Endodermal cell (in vitro differentiated cells): ENCODE measurements around the gene NEDD4L. TPM values are rescaled to one million over a fixed set of nuclear protein-coding genes. Genes with fewer than 3 reads are reported as not detected.
A peak's percentile ranks its signal among the peaks of the same experiment; 100 is the strongest.

Experiments
- DNase-seq: peaks from one replicate; pipeline ENCODE4 v3.0.0-alpha.2; 2017
- H3K27ac ChIP-seq: 2 replicates; pipeline ENCODE4 v1.5.1; 2013; ENCODE audit warnings: mild to moderate bottlenecking, low read depth, low read length, moderate library complexity
- H3K27me3 ChIP-seq: 2 replicates; pipeline ENCODE4 v1.6.1; 2013; ENCODE audit warnings: mild to moderate bottlenecking, low read length, moderate library complexity; ENCODE audit not compliant: insufficient read depth, control insufficient read depth, poor library complexity, severe bottlenecking
- H3K36me3 ChIP-seq: 2 replicates; pipeline ENCODE4 v1.7.0; 2013; ENCODE audit warnings: mild to moderate bottlenecking, low read length, moderate library complexity; ENCODE audit not compliant: control insufficient read depth, insufficient read depth
- H3K4me1 ChIP-seq: one replicate; pipeline ENCODE4 v1.7.0; 2013; ENCODE audit warnings: low read length; ENCODE audit not compliant: control insufficient read depth, insufficient read depth
- H3K4me3 ChIP-seq: 2 replicates; pipeline ENCODE4 v1.5.1; 2013; ENCODE audit warnings: mild to moderate bottlenecking, low read length, moderate library complexity
- H3K9ac ChIP-seq: 2 replicates; pipeline ENCODE4 v1.6.1; 2013; ENCODE audit warnings: mild to moderate bottlenecking, low read length, moderate library complexity; ENCODE audit not compliant: poor library complexity, severe bottlenecking; ENCODE audit errors: extremely low read depth
- H3K9me3 ChIP-seq: 2 replicates; pipeline ENCODE4 v1.6.1; 2013; ENCODE audit warnings: mild to moderate bottlenecking, low read length, moderate library complexity; ENCODE audit not compliant: control insufficient read depth
- H3K27ac Mint-ChIP-seq: 2 replicates; pipeline ENCODE4 v1.8.0; 2020; ENCODE audit warnings: mixed read lengths
- H3K27me3 Mint-ChIP-seq: 2 replicates; pipeline ENCODE4 v1.8.0; 2021; ENCODE audit warnings: mild to moderate bottlenecking, mixed read lengths; ENCODE audit not compliant: insufficient read depth
- H3K36me3 Mint-ChIP-seq: 2 replicates; pipeline ENCODE4 v1.8.0; 2020; ENCODE audit warnings: low read depth, mixed read lengths
- H3K4me1 Mint-ChIP-seq: 2 replicates; pipeline ENCODE4 v1.8.0; 2020; ENCODE audit warnings: mixed read lengths
- H3K4me3 Mint-ChIP-seq: 2 replicates; pipeline ENCODE4 v1.8.0; 2020; ENCODE audit warnings: mild to moderate bottlenecking, moderate library complexity, mixed read lengths
- H3K9me3 Mint-ChIP-seq: 2 replicates; pipeline ENCODE4 v1.8.0; 2020; ENCODE audit warnings: mild to moderate bottlenecking, mixed read lengths
- CTCF ChIP-seq: fragments of 200-600 bp; sonication (generic); conservative IDR thresholded peaks from 2 replicates; pipeline ENCODE4 v1.5.0; 2021; ENCODE audit warnings: antibody characterized with exemption, mild to moderate bottlenecking
- WGBS, 2 experiments: methylation state at CpG; one replicate each; pipeline versions ENCODE4 v1.1.5 to v1.1.7; 2013; ENCODE audit warnings: missing lambda C conversion rate in 2 of 2, mixed read lengths in 1 of 2; ENCODE audit not compliant: insufficient coverage in 1 of 2, insufficient read length in 1 of 2; 5-methylcytosine and 5-hydroxymethylcytosine counted together
- total RNA-seq, 2 donors: library from RNA; stranded (reverse); fragmentation: NEBNext Ultra II Directional in 1 of 2; extraction: Animal tissue kit (Norgen Biotek cat#: 25700) in 1 of 2; gene quantifications; 2 replicates in 1 of 2; 3 replicates in 1 of 2; pipeline ENCODE4 v1.2.1, GENCODE V29; 2021

The NEDD4L gene
- total RNA-seq, 2 donors from 2014 or later, result 70.5 to 75.3 TPM

GRCh38 chr18:58257461-58257860, 213.4 kb downstream of the NEDD4L start:
- Mint-ChIP-seq H3K4me1 (peaks cover 11% of the 10 kb centered on the region), H3K36me3 (peaks cover 3% of the 10 kb centered on the region), H3K9me3 (no peaks in the 10 kb centered on the region), H3K4me3 (no peak overlapping the region), H3K27ac (no peak overlapping the region), H3K27me3 (no peaks in the 10 kb centered on the region)
- no peaks in the 10 kb centered on the region for H3K27me3 ChIP-seq
- TF ChIP-seq CTCF, result no peak
- no peak overlapping the region for H3K27ac ChIP-seq
- H3K4me3 ChIP-seq, result no peak overlapping the region
- H3K4me1 ChIP-seq, result no peaks in the 10 kb centered on the region
- H3K9me3 ChIP-seq, result no peaks in the 10 kb centered on the region
- no peak for DNase-seq
- H3K36me3 ChIP-seq, result no peaks in the 10 kb centered on the region
- no peak overlapping the region for H3K9ac ChIP-seq
- WGBS, 2 experiments, result 92 to 95% methylated on average over 9 of the region's 9 CpGs

- Mint-ChIP-seq H3K27me3 (no peaks in the 10 kb centered on the region), H3K4me1 (peaks cover 23% of the 10 kb centered on the region)
These were observed 214.8 kb downstream of the NEDD4L start for GRCh38 chr18:58258692-58259342.

DNA sequence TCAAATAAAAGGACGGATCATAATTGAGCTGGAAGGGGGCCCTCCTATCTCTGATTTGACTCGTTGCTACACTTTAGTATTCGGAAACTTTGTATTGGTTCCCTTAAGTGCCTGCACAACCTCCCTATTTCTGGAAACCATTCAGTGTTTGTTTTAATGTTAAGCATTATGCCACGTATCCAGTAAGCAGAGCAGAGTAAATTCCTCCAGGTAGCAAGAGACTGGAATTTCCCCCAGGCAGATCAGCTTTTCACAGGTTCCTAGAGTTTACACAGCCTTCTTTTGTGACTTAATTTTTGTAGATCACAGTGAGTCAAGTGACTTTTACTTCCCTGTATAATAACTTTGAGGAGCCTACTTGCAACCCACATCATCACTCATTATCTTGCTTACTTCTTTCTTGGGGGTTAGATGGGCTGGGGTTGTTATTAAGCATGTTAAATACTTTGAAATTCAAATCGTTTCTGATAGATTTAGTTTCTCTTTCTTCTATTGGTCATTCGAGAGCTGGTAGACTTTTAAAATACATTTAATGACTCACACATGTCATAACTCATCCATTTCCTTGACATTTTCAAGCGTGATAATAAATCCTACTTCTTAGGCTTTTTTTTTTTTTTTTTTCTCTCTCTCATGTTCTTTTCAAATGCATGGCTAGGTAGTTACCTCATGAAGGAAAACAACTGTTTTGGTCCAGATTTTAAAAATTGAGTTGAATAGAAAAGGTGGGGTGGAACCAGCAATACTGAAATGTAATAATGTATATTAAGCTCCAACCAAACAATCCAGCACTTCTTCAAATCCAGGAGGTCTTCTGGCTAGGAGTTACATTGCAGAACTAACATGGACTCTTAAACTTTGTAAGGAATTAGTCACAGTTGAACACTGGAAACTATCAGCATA, 219.3 kb downstream of the NEDD4L start:
- DNase-seq, result peak; percentile 50
- Histone ChIP-seq H3K4me3 (no peak overlapping the region), H3K27me3 (no peaks in the 10 kb centered on the region), H3K27ac (no peak overlapping the region), H3K9me3 (no peaks in the 10 kb centered on the region), H3K4me1 (no peaks in the 10 kb centered on the region), H3K9ac (no peak overlapping the region), H3K36me3 (no peaks in the 10 kb centered on the region)
- no peak for TF ChIP-seq CTCF
- H3K9me3 Mint-ChIP-seq, result no peaks in the 10 kb centered on the region
- H3K4me3 Mint-ChIP-seq, result no peak overlapping the region
- H3K36me3 Mint-ChIP-seq, result no peaks in the 10 kb centered on the region
- 82% methylated on average over 4 to 7 of the region's 7 CpGs for WGBS, 2 experiments
- no peaks in the 10 kb centered on the region for H3K27me3 Mint-ChIP-seq
- H3K27ac Mint-ChIP-seq, result peak overlapping the region; percentile 11
- H3K4me1 Mint-ChIP-seq, result peaks cover 11% of the 10 kb centered on the region

More at GRCh38 chr18:58258692-58259342, 214.8 kb downstream of the NEDD4L start:
- H3K9me3 ChIP-seq, result no peaks in the 10 kb centered on the region
- peaks cover 3% of the 10 kb centered on the region for H3K36me3 Mint-ChIP-seq
- H3K4me3 Mint-ChIP-seq, result no peak overlapping the region
- 92 to 93% methylated on average over 3 to 10 of the region's 11 CpGs for WGBS, 2 experiments
- no peak overlapping the region for H3K4me3 ChIP-seq
- H3K27ac Mint-ChIP-seq, result no peak overlapping the region
- H3K9ac ChIP-seq, result no peak overlapping the region
- no peaks in the 10 kb centered on the region for H3K36me3 ChIP-seq
- no peak overlapping the region for H3K27ac ChIP-seq
- no peaks in the 10 kb centered on the region for H3K9me3 Mint-ChIP-seq
- no peak for TF ChIP-seq CTCF
- H3K27me3 ChIP-seq, result no peaks in the 10 kb centered on the region
- DNase-seq, result no peak
- H3K4me1 ChIP-seq, result no peaks in the 10 kb centered on the region
